Peyer's patch (tissue), 4 donors: ENCODE results near the gene DOCK4.

Experiments
- POLR2A ChIP-seq, 2 donors: fragments of 450-650 bp; IDR thresholded peaks; one replicate each; pipeline ENCODE4 v1.5.1; 2017; ENCODE audit warnings: antibody characterized with exemption in 2 of 2, mild to moderate bottlenecking in 2 of 2, moderate library complexity in 2 of 2
- TF ChIP-seq, protein P1 (sequence below), 6 experiments: fragments of 450-650 bp in 4 of 6; fragments of 200-600 bp in 2 of 6; sonication (generic) in 1 of 6; IDR thresholded peaks; one replicate each; pipeline ENCODE4 v1.5.1; 2017 to 2019; ENCODE audit warnings: antibody characterized with exemption in 6 of 6, mild to moderate bottlenecking in 3 of 6, moderate library complexity in 1 of 6

DNA sequence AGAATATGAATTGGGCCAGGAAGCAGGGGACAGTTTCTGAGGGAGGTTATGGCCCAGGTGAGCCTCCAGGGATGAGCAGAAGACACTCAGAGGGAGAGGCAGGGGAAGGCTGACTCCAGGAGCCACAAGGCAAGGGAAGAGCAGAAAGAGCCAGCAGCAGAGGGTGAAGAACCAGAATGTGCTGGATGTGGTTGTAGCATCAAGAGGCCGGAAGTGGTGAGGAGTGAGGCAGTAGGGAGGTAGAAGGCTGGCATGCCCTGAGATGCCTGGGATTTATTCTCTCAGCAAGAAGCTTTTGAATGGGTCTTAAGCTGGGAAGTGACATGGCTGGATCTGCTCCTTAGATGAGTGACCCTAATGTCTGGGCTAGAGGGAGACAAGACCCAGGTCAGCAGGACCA lies 311.7 kb downstream of the DOCK4 start:
- TF ChIP-seq, protein P1, sequence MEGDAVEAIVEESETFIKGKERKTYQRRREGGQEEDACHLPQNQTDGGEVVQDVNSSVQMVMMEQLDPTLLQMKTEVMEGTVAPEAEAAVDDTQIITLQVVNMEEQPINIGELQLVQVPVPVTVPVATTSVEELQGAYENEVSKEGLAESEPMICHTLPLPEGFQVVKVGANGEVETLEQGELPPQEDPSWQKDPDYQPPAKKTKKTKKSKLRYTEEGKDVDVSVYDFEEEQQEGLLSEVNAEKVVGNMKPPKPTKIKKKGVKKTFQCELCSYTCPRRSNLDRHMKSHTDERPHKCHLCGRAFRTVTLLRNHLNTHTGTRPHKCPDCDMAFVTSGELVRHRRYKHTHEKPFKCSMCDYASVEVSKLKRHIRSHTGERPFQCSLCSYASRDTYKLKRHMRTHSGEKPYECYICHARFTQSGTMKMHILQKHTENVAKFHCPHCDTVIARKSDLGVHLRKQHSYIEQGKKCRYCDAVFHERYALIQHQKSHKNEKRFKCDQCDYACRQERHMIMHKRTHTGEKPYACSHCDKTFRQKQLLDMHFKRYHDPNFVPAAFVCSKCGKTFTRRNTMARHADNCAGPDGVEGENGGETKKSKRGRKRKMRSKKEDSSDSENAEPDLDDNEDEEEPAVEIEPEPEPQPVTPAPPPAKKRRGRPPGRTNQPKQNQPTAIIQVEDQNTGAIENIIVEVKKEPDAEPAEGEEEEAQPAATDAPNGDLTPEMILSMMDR (IDR thresholded peaks at IDR 0.05) = no peak
- TF ChIP-seq POLR2A (IDR thresholded peaks at IDR 0.05) = no peak
